GM21737 (cell line): ENCODE data around the gene NARS2.
"Not testable (repeated sequence)": the region's sequence is repeated elsewhere in the genome, so short reads cannot be mapped to it uniquely, and the experiment has no call there.

Experiments
- ATAC-seq: cut with Tn5 transposase; IDR thresholded peaks from one replicate; pipeline ENCODE4 v1.9.1; 2021; ENCODE audit warnings: mild to moderate bottlenecking, moderate library complexity; ENCODE audit not compliant: unreplicated experiment

NARS2 gene

GRCh38 chr11:78574386-78575381 lies at the start of gene NARS2:
TSS of gene NARS2 (minus strand) at chr11:78574864. CDS start at chr11:78574488, 376 bp downstream.
- ATAC-seq: peak; percentile 98

- ATAC-seq: no peak
These were observed 48.0 kb upstream of the NARS2 start for GRCh38 chr11:78622666-78623065.

DNA sequence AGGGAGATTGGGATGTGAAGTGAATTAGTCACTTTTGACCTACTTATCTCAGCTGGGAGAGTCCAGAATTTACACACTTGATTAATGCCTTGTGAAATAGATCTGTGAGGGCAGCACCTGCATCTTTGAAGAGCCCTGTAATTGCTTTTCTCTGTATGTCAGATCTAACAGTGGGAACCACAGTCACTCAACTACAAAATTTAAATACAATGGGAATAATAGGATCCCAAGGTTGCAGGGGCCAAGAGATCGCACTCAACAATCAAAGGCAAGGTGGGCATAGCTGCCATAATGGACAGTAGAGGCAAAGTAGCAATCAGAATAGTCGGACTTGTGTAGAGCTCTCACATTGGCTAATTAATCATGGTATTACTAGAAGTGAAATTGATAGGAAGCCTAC lies 45.5 kb upstream of the NARS2 start:
- ATAC-seq: no peak

DNA sequence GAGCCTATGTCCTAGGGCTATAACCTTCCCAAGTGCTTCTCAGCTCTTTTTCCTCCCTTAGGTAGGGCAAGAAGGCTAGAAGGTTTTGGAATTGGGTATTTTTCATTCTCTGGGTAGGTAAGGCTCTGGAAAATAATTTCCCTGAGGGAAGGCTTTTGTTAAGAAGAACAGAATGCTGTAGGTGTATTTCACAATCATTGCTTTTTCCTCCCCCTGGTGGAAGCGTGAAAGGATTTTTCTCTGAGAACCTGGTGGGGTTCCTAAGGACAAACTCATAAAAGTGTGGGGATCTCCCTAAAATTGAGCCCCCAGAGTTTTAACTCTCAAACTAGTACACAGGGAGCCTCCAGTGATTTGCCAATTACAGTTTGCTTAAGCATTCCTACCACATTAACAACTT lies 41.1 kb upstream of the NARS2 start:
- no peak for ATAC-seq

- no peak for ATAC-seq
These were observed 38.7 kb upstream of the NARS2 start for GRCh38 chr11:78613378-78613813.

DNA sequence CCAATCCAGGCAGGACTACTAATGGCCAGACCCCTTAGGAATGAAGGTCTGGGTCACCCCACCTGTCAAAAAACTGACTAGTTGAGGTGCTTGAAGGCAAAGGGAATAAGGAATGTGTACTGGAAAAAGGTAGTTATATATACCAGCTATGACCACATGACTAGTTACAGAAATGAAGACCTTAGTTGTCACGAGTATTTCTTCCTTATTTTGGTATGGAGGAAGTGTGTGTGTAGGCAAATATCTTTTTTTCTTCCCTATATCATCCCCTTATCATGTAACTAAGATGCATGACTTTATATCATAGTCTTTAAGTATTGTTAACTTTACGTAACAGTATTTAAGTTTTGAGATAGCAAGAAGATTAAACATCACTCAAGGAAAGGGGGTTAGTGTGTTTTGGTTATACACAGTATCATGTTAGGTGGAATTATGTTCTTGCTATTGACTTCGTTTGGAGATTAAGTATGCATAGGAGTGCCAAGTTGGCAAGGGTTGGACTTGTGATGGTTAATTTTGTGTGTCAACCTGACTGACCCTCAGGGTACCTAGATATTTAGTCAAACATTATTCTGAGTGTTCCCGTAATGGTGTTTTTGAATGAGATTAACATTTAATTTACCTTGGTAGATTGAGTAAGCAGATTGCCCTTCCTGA lies 38.2 kb upstream of the NARS2 start:
- ATAC-seq: no peak

DNA sequence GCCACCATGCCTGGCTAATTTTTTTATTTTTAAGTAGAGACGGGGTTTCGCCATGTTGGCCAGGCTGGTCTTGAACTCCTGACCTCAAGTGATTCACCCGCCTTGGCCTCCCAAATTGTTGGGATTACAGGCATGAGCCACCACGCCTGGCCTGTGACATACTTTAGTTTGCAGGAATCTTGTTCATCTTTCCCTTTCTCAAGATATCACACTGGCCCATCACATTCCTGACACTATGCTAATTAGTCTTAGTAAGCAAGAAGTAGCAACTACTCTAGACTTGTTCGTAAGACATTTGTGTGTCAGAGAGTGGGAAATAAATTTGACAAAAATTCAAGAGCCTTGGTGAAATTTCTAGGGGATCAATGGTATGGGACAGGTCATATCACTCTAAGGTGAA lies 34.7 kb upstream of the NARS2 start:
- ATAC-seq: not testable (repeated sequence)

GRCh38 chr11:78607696-78608095 lies 33.0 kb upstream of the NARS2 start:
- no peak for ATAC-seq

- ATAC-seq: no peak
These were observed 32.0 kb upstream of the NARS2 start for GRCh38 chr11:78606667-78607066.

DNA sequence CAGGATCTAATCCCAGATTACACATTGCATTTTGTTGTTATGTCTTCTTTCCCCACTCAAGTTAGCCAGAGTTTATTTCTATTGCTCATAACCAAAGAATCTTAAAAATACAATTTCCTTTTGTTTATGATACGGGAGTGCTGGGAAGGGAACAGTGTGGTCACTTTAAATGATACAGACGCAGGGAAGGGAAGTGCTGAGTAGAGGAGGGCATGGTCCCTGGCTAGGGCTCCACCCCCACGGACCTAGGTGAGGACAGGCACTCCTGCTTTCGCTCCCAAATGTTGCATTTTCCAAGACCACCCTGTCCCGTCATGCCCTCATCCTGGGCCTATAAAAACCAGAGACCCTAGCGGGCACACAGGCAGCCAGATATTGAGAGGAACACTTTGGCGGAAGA lies 30.6 kb upstream of the NARS2 start:
- no peak for ATAC-seq

DNA sequence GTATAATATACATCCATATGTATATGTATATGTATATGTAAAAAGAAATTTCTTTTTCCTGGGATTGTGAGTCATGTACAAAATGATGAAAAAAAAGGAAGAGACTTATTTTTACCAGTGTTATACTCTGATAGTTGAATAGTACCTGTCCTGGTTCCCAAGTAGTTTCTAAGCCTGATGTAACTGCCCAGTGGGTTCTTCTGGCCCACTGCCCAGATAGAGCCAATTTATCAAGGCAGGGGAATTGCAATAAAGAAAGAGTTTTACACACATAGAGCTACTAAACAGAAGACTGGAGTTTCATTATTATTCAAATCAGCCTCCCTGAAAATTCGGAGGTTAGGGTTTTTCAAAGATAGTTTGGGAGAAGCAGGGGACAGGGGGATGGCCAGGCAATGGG lies 29.1 kb upstream of the NARS2 start:
- no peak for ATAC-seq

DNA sequence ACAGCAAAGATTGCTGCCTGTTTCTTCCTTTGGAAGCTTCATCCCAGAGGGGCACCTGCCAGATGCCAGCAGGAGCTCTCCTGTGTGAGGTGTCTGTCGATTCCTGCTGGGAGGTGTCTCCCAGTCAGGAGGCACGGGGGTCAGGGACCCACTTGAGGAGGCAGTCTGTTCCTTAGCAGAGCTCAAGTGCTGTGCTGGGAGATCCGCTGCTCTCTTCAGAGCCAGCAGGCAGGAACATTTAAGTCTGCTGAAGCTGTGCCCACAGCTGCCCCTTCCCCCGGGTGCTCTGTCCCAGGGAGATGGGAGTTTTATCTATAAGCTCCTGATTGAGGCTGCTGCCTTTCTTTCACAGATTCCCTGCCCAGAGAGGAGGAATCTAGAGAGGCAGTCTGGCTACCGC lies 28.1 kb upstream of the NARS2 start:
- not testable (repeated sequence) for ATAC-seq

- ATAC-seq: not testable (repeated sequence)
These were observed 26.4 kb upstream of the NARS2 start for GRCh38 chr11:78601066-78601465.

- ATAC-seq: not testable (repeated sequence)
These were observed 22.9 kb upstream of the NARS2 start for GRCh38 chr11:78597579-78597978.

DNA sequence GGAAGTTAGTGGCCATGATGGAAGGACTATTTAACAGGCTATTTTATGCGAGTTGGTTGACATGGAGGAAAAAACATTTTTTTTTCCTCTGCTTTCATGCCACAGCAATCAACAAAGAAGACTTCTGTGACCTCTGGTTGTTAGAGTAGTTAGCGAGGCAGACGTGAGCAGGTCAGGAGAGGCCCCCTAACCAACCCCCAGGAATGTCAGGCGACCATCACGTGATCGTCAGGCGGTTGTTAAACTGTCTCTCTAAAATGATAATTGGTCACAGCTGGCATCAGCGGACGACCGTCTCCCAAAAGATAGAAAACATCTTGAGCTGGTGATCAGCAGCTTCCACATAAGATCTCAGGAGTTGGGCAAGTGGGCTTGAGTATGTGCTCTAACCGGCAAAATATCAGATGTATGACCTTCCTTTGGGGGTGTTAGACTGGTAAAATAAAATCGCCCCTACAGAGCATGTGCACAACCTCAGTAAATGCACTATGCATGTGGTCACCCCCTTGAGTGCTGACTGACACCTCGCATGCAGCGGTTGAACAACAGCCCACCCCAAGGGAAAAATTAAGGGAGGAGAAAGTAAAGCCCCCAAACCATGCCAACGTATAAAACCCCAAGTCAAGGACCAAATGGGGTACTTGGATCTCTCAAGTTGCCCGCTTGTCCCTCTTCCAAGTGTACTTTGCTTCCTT lies 20.9 kb upstream of the NARS2 start:
- ATAC-seq: no peak

DNA sequence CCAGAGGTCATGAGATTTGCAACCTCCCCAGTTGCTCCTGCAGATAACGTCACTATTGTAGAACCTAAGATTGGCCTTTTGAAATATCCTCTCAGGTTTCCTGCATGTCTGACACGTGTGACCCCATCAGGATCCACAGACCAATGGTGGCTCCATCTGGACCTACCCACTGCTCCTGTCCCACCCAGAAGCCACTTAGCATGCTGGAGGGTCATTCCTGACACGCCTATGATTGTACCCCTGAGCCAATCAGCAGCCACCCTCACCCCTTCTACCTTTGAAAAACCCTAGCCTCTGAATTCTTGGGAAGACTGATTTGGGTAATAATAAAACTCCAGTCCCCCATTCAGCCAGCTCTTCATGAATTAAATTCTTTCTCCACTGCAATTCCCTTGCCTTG lies 20.1 kb upstream of the NARS2 start:
- no peak for ATAC-seq

- ATAC-seq: no peak
These were observed 13.9 kb upstream of the NARS2 start for GRCh38 chr11:78588517-78588916.

DNA sequence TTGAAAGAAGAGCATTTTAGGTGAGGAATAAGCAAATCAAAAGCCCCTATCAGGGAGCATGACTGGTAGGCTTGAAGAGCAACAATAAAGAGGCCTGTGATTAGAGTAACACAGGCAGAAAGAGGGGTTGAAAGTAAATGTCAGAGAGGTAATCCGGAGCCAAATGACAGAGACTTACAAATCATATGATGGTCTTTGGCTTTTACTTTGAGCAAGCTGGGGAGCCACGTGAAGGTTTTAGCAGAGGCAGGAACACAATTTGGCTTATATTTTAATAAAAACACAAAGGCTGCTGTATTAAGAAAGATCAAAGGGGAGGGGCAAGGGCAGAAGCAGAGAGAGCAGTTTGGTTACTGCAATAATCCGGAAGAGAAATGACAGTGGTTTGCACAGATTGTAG lies 12.8 kb upstream of the NARS2 start:
- ATAC-seq: no peak

GRCh38 chr11:78586452-78587046 lies 11.9 kb upstream of the NARS2 start:
- no peak for ATAC-seq

- no peak for ATAC-seq
These were observed 9.2 kb upstream of the NARS2 start for GRCh38 chr11:78583889-78584288.

GRCh38 chr11:78577495-78577894 lies 2.8 kb upstream of the NARS2 start:
- no peak for ATAC-seq
